SK-N-SH (cell line): ENCODE data around the gene LARGE1. TPM values are rescaled to one million over a fixed set of nuclear protein-coding genes. Genes with fewer than 3 reads are reported as not detected.

ENCODE experiments used
- CTCF ChIA-PET: fragments of 300-600, 350-600 bp; formaldehyde crosslinking; extraction: SDS; loops from one replicate; lab custom pipeline; 2021; lab: Yijun Ruan, JAX
- POLR2A ChIA-PET: fragments of 350-600 bp; sonication (Branson Sonifier 250); formaldehyde crosslinking; extraction: SDS; loops from one replicate; lab custom pipeline; 2020; ENCODE audit warnings: antibody characterized with exemption, inconsistent platforms; lab: Yijun Ruan, JAX
- DNase-seq: peaks from one replicate; pipeline ENCODE4 v3.0.0; 2012
- H2AFZ ChIP-seq: fragments of 200-600 bp; sonication (generic); 2 replicates; pipeline ENCODE4 v1.8.1; 2016; ENCODE audit warnings: antibody characterized with exemption, mild to moderate bottlenecking, low read depth
- H3F3A ChIP-seq: fragments of 200-600 bp; sonication (generic); replicated peaks from 2 replicates; pipeline ENCODE3; 2016; ENCODE audit warnings: antibody characterized with exemption, mild to moderate bottlenecking; ENCODE audit not compliant: insufficient read depth
- H3K27ac ChIP-seq, 2 experiments: fragments of 200-500 bp in 1 of 2; fragments of 200-600 bp in 1 of 2; sonication (Bioruptor generic) in 1 of 2; sonication (generic), shearing (Covaris generic) in 1 of 2; 2 replicates each; pipeline versions ENCODE4 v1.5.1 to v1.6.1; 2014 to 2016; ENCODE audit warnings: low read depth in 2 of 2, inconsistent platforms in 1 of 2, low read length in 1 of 2, mild to moderate bottlenecking in 1 of 2, mixed read lengths in 1 of 2
- H3K27me3 ChIP-seq: fragments of 200-600 bp; sonication (generic), shearing (Covaris generic); 2 replicates; pipeline ENCODE4 v1.6.1; 2016; ENCODE audit warnings: mixed run types; ENCODE audit not compliant: insufficient read depth
- H3K36me3 ChIP-seq, 2 experiments: fragments of 200-500 bp in 1 of 2; fragments of 200-600 bp in 1 of 2; sonication (Bioruptor generic) in 1 of 2; sonication (generic) in 1 of 2; replicated peaks in 1 of 2; 2 replicates each; pipeline versions ENCODE3 to v1.5.1; 2014 to 2016; ENCODE audit warnings: low read length in 1 of 2, mild to moderate bottlenecking in 1 of 2; ENCODE audit not compliant: insufficient read depth in 2 of 2, control insufficient read depth in 1 of 2
- H3K4me1 ChIP-seq, 2 experiments: fragments of 200-500 bp in 1 of 2; fragments of 200-600 bp in 1 of 2; sonication (Bioruptor generic) in 1 of 2; sonication (generic), shearing (Covaris generic) in 1 of 2; 2 replicates each; pipeline versions ENCODE4 v1.5.1 to v1.6.1; 2014 to 2016; ENCODE audit warnings: low read depth in 1 of 2, low read length in 1 of 2, mixed run types in 1 of 2; ENCODE audit not compliant: insufficient read depth in 2 of 2, control insufficient read depth in 1 of 2
- H3K4me2 ChIP-seq: fragments of 200-600 bp; sonication (generic), shearing (Covaris generic); 2 replicates; pipeline ENCODE4 v1.6.1; 2017; ENCODE audit warnings: mixed run types
- H3K4me3 ChIP-seq, 2 experiments: fragments of 200-500 bp in 1 of 2; fragments of 200-600 bp in 1 of 2; sonication (Bioruptor generic) in 1 of 2; sonication (generic), shearing (Covaris generic) in 1 of 2; 2 replicates each; pipeline versions ENCODE4 v1.5.1 to v1.8.1; 2014 to 2016; ENCODE audit warnings: low read depth in 2 of 2, inconsistent platforms in 1 of 2, low read length in 1 of 2, mild to moderate bottlenecking in 1 of 2, mixed read lengths in 1 of 2, moderate library complexity in 1 of 2
- H3K79me2 ChIP-seq: fragments of 200-600 bp; sonication (generic); 2 replicates; pipeline ENCODE4 v1.8.1; 2017; ENCODE audit warnings: mild to moderate bottlenecking; ENCODE audit not compliant: insufficient read depth
- H3K9ac ChIP-seq: fragments of 200-600 bp; sonication (generic); 2 replicates; pipeline ENCODE4 v1.6.1; 2017; ENCODE audit warnings: mixed run types
- H3K9me2 ChIP-seq: fragments of 200-600 bp; sonication (generic); 2 replicates; pipeline ENCODE4 v1.6.1; 2017; ENCODE audit warnings: mixed run types
- H3K9me3 ChIP-seq: fragments of 200-600 bp; sonication (generic); 2 replicates; pipeline ENCODE4 v1.6.1; 2017; ENCODE audit warnings: mixed run types, mild to moderate bottlenecking, moderate library complexity
- H4K20me1 ChIP-seq: fragments of 200-600 bp; sonication (generic); 2 replicates; pipeline ENCODE4 v1.6.1; 2017; ENCODE audit warnings: mild to moderate bottlenecking, mixed run types; ENCODE audit not compliant: insufficient read depth
- CHD2 ChIP-seq: fragments of 150-350 bp; IDR thresholded peaks from 2 replicates; pipeline ENCODE4 v1.6.1; 2018; ENCODE audit warnings: low read length; ENCODE audit not compliant: partially characterized antibody
- EP300 ChIP-seq, 2 experiments: IDR thresholded peaks; 2 replicates each; pipeline versions ENCODE4 v1.4.0 to v1.6.1; 2012; ENCODE audit warnings: borderline replicate concordance in 1 of 2, low read depth in 1 of 2, low read length in 1 of 2
- EZH2phosphoT487 ChIP-seq: fragments of 200-600 bp; sonication (generic); IDR thresholded peaks from 2 replicates; pipeline ENCODE4 v1.6.1; 2017; ENCODE audit warnings: low read depth, mixed run types, mild to moderate bottlenecking, antibody characterized with exemption, moderate library complexity, borderline replicate concordance
- FOSL2 ChIP-seq: IDR thresholded peaks from 2 replicates; pipeline ENCODE4 v1.4.0; 2012; ENCODE audit warnings: low read depth, mild to moderate bottlenecking, moderate library complexity, borderline replicate concordance
- FOXJ3 ChIP-seq: sonication (generic); formaldehyde crosslinking; IDR thresholded peaks from 2 replicates; pipeline ENCODE4 v1.5.1; 2020; ENCODE audit warnings: mild to moderate bottlenecking, missing genetic modification reagents
- GATA2 ChIP-seq: sonication (generic); formaldehyde crosslinking; IDR thresholded peaks from 2 replicates; pipeline ENCODE4 v1.5.0; 2020; ENCODE audit warnings: mild to moderate bottlenecking, missing genetic modification reagents
- MAX ChIP-seq: IDR thresholded peaks from 2 replicates; pipeline ENCODE4 v1.4.0; 2012; ENCODE audit warnings: low read depth
- MXI1 ChIP-seq: IDR thresholded peaks from 2 replicates; pipeline ENCODE4 v1.6.1; 2012; ENCODE audit warnings: mild to moderate bottlenecking, low read depth, low read length, improper control_type of control experiment
- RCOR1 ChIP-seq: fragments of 150-350 bp; IDR thresholded peaks from 2 replicates; pipeline ENCODE4 v1.6.1; 2017; ENCODE audit warnings: antibody characterized with exemption, low read length
- RFX5 ChIP-seq: IDR thresholded peaks from 2 replicates; pipeline ENCODE4 v1.6.1; 2012; ENCODE audit warnings: mild to moderate bottlenecking, improper control_type of control experiment, low read length
- RXRA ChIP-seq: IDR thresholded peaks from 2 replicates; pipeline ENCODE4 v1.4.0; 2012; ENCODE audit warnings: low read depth, mild to moderate bottlenecking, borderline replicate concordance
- WGBS: methylation state at CpG from one replicate; pipeline ENCODE4 v1.1.6; 2017; ENCODE audit warnings: low lambda C conversion rate; 5-methylcytosine and 5-hydroxymethylcytosine counted together
- polyA plus RNA-seq, 3 experiments: library from polyadenylated mRNA; depleted of rRNA; stranded (reverse); fragments of >200 nt; gene quantifications; 2 replicates each; pipeline ENCODE4 v1.2.3, GENCODE V29; 2012
- TF ChIP-seq, protein P1 (sequence below): fragments of 200-600 bp; sonication (generic); IDR thresholded peaks from 2 replicates; pipeline ENCODE4 v1.6.1; 2017; ENCODE audit warnings: antibody characterized with exemption, mild to moderate bottlenecking, moderate library complexity
- TF ChIP-seq, protein P2 (sequence below): IDR thresholded peaks from 2 replicates; pipeline ENCODE4 v1.4.0; 2012; ENCODE audit warnings: low read depth, borderline replicate concordance
- TF ChIP-seq, protein P3 (sequence below): fragments of 150-350 bp; IDR thresholded peaks from 2 replicates; pipeline ENCODE4 v1.6.1; 2017; ENCODE audit warnings: antibody characterized with exemption, low read length, low read depth, borderline replicate concordance
- TF ChIP-seq, protein P4 (sequence below): fragments of 150-350 bp; IDR thresholded peaks from 2 replicates; pipeline ENCODE4 v1.6.1; 2016; ENCODE audit warnings: mild to moderate bottlenecking, low read depth, low read length

LARGE1 gene
- polyA plus RNA-seq, 1 of the 3 experiments (the other 2 are of a cell fraction): 1.1 TPM

DNA sequence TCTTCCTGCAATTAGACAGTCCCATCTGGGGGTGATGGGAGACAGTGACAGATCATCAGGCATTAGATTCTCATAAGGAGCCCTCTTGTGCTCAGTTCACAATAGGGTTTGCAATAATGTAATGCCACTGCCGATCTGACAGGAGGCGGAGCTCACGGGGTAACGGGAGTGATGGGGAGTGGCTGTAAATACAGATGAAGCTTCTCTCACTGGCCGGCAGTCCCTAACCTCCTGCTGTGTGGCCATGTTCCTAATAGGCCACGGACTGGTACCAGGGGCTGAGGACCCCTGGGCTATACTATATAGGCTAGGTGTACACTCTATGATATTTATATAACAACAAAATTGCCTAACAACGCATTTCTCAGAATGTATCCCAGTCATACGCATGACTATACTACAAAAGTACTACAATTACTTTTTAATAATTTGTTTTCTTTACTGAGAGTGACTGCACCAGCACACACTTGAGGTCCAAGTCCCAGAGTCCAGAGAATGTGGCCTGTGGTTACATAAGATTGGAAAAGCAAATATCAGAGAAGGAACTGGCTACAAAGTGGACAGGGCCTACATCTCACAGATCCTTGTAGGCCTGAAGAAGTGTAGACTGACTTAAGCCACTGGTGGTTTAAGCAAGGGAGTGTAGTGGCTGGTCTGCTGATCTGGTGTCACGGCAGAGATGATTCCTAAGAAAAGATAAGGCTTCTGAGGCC, 200.0 kb downstream of the LARGE1 start:
- no peaks in the 10 kb centered on the region for H3K27me3 ChIP-seq
- no peaks in the 10 kb centered on the region for H4K20me1 ChIP-seq
- TF ChIP-seq, protein P1, sequence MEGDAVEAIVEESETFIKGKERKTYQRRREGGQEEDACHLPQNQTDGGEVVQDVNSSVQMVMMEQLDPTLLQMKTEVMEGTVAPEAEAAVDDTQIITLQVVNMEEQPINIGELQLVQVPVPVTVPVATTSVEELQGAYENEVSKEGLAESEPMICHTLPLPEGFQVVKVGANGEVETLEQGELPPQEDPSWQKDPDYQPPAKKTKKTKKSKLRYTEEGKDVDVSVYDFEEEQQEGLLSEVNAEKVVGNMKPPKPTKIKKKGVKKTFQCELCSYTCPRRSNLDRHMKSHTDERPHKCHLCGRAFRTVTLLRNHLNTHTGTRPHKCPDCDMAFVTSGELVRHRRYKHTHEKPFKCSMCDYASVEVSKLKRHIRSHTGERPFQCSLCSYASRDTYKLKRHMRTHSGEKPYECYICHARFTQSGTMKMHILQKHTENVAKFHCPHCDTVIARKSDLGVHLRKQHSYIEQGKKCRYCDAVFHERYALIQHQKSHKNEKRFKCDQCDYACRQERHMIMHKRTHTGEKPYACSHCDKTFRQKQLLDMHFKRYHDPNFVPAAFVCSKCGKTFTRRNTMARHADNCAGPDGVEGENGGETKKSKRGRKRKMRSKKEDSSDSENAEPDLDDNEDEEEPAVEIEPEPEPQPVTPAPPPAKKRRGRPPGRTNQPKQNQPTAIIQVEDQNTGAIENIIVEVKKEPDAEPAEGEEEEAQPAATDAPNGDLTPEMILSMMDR: no peak
- no peak for TF ChIP-seq FOXJ3 (CRISPR knock-in tag)
- no peak for TF ChIP-seq MAX
- TF ChIP-seq, protein P2, sequence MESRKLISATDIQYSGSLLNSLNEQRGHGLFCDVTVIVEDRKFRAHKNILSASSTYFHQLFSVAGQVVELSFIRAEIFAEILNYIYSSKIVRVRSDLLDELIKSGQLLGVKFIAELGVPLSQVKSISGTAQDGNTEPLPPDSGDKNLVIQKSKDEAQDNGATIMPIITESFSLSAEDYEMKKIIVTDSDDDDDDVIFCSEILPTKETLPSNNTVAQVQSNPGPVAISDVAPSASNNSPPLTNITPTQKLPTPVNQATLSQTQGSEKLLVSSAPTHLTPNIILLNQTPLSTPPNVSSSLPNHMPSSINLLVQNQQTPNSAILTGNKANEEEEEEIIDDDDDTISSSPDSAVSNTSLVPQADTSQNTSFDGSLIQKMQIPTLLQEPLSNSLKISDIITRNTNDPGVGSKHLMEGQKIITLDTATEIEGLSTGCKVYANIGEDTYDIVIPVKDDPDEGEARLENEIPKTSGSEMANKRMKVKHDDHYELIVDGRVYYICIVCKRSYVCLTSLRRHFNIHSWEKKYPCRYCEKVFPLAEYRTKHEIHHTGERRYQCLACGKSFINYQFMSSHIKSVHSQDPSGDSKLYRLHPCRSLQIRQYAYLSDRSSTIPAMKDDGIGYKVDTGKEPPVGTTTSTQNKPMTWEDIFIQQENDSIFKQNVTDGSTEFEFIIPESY: no peak
- TF ChIP-seq CHD2: no peak
- no peak for TF ChIP-seq RXRA
- no peak for TF ChIP-seq MXI1
- TF ChIP-seq EZH2phosphoT487: no peak
- no peak for TF ChIP-seq GATA2 (CRISPR knock-in tag)
- TF ChIP-seq, protein P3, sequence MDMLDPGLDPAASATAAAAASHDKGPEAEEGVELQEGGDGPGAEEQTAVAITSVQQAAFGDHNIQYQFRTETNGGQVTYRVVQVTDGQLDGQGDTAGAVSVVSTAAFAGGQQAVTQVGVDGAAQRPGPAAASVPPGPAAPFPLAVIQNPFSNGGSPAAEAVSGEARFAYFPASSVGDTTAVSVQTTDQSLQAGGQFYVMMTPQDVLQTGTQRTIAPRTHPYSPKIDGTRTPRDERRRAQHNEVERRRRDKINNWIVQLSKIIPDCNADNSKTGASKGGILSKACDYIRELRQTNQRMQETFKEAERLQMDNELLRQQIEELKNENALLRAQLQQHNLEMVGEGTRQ: no peak
- TF ChIP-seq EP300 (IDR thresholded peaks at IDR 0.05; ENCODE audit: borderline replicate concordance in 1 of 2, low read depth in 1 of 2, low read length in 1 of 2): no peak
- no peak for TF ChIP-seq RCOR1
- TF ChIP-seq RFX5: no peak
- TF ChIP-seq, protein P4, sequence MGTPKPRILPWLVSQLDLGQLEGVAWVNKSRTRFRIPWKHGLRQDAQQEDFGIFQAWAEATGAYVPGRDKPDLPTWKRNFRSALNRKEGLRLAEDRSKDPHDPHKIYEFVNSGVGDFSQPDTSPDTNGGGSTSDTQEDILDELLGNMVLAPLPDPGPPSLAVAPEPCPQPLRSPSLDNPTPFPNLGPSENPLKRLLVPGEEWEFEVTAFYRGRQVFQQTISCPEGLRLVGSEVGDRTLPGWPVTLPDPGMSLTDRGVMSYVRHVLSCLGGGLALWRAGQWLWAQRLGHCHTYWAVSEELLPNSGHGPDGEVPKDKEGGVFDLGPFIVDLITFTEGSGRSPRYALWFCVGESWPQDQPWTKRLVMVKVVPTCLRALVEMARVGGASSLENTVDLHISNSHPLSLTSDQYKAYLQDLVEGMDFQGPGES: no peak
- no peak for TF ChIP-seq FOSL2
- CTCF ChIA-PET: no interaction called here
- H3K9me2 ChIP-seq: no peaks in the 10 kb centered on the region
- no peak overlapping the region for H3K27ac ChIP-seq
- H3K79me2 ChIP-seq: no peaks in the 10 kb centered on the region
- H3K36me3 ChIP-seq: no peaks in the 10 kb centered on the region
- H3K9ac ChIP-seq: no peak overlapping the region
- H3K9me3 ChIP-seq: no peaks in the 10 kb centered on the region
- no peak for DNase-seq
- no peak overlapping the region for H3K4me3 ChIP-seq
- no peak overlapping the region for H3K4me2 ChIP-seq
- H3F3A ChIP-seq: no peaks in the 10 kb centered on the region
- no peaks in the 10 kb centered on the region for H3K4me1 ChIP-seq
- 45% methylated on average over 6 of the region's 9 CpGs for WGBS
- no peak overlapping the region for H2AFZ ChIP-seq
- POLR2A ChIA-PET: no interaction called here
